SJCRH30 (cell line): ENCODE results near the gene SMIM9. TPM values are rescaled to one million over a fixed set of nuclear protein-coding genes. Genes with fewer than 3 reads are reported as not detected.

Source experiments
- DNase-seq, 2 experiments: peaks; one replicate each; pipeline ENCODE4 v3.0.0-alpha.2; 2015 to 2020
- H3K27ac ChIP-seq: fragments of 250-450 bp; sonication (Bioruptor Pico); 2 replicates; pipeline ENCODE4 v1.5.1; 2020; ENCODE audit warnings: mild to moderate bottlenecking, moderate library complexity
- H3K27me3 ChIP-seq: fragments of 250-450 bp; sonication (Bioruptor Pico); 2 replicates; pipeline ENCODE4 v1.5.1; 2020; ENCODE audit warnings: mild to moderate bottlenecking, moderate library complexity
- H3K36me3 ChIP-seq: fragments of 250-450 bp; sonication (Bioruptor Pico); 2 replicates; pipeline ENCODE4 v1.5.1; 2020; ENCODE audit warnings: mild to moderate bottlenecking, moderate library complexity
- H3K4me1 ChIP-seq: fragments of 250-450 bp; sonication (Bioruptor Pico); 2 replicates; pipeline ENCODE4 v1.5.1; 2020; ENCODE audit warnings: mild to moderate bottlenecking, moderate library complexity
- H3K4me3 ChIP-seq: fragments of 250-450 bp; sonication (Bioruptor Pico); 2 replicates; pipeline ENCODE4 v1.5.1; 2020; ENCODE audit warnings: mild to moderate bottlenecking, moderate library complexity
- H3K9me3 ChIP-seq: fragments of 250-450 bp; sonication (Bioruptor Pico); replicated peaks from 2 replicates; pipeline ENCODE4 v1.5.1; 2020; ENCODE audit warnings: mild to moderate bottlenecking, moderate library complexity
- total RNA-seq: library from RNA; depleted of rRNA; stranded (reverse); fragments of >200 nt; shearing (Covaris generic); gene quantifications from 2 replicates; pipeline ENCODE4 v1.2.3, GENCODE V29; 2014; rRNA removed

The SMIM9 gene
- total RNA-seq, 1 experiment from 2014 or later, result not detected

- H3K36me3 ChIP-seq, result peaks cover 38% of the 10 kb centered on the region
- H3K4me1 ChIP-seq, result no peaks in the 10 kb centered on the region
- no peak overlapping the region for H3K4me3 ChIP-seq
- no peak overlapping the region for H3K27ac ChIP-seq
- DNase-seq, result no peak
- H3K27me3 ChIP-seq, result no peaks in the 10 kb centered on the region
- H3K9me3 ChIP-seq, result no peaks in the 10 kb centered on the region
These were observed 58.8 kb downstream of the SMIM9 start for GRCh38 chrX:154775419-154776349.

DNA sequence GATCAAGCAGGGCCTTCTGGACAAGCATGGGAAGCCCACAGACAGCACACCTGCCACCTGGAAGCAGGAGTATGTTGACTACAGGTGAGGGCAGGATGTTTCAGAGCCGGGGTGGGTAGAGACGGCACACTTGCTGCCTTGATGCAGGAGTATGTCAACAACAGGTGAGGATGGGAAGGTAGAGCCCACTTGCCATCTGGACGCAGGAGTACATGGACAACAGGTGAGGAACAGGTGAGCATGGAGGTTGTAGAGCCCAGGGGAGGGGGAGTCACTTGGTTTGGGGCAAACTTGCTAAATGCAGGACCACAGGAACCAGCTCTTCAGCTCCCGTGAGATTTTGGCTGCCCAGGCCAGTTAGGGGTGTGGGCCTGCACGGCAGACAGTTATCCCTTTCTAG lies 59.8 kb downstream of the SMIM9 start:
- H3K4me3 ChIP-seq, result no peak overlapping the region
- H3K36me3 ChIP-seq, result peaks cover 43% of the 10 kb centered on the region
- no peaks in the 10 kb centered on the region for H3K27me3 ChIP-seq
- DNase-seq, result no peak
- H3K9me3 ChIP-seq, result no peaks in the 10 kb centered on the region
- H3K27ac ChIP-seq, result no peak overlapping the region
- no peaks in the 10 kb centered on the region for H3K4me1 ChIP-seq

Other genes with a start within 250 kb of the SMIM9 start
- gene CTAG1A, start 249.5 kb downstream of the SMIM9 start, total RNA-seq, result not detected in 2 replicates
- not detected in 2 replicates for gene CTAG1B, start 215.4 kb downstream of the SMIM9 start, total RNA-seq
- 4.1 and 4.2 TPM in 2 replicates for gene CTAG2, start 181.1 kb downstream of the SMIM9 start, total RNA-seq
- gene GAB3, start 83.6 kb downstream of the SMIM9 start, total RNA-seq, result 0.03 TPM in 1 of 2 replicates, not detected in the other
- 91.0 and 97.8 TPM in 2 replicates for gene DKC1, start 71.8 kb downstream of the SMIM9 start, total RNA-seq
- gene MPP1, start 29.2 kb downstream of the SMIM9 start, total RNA-seq, result 0.43 TPM in 1 of 2 replicates, not detected in the other
- 4.6 and 5.2 TPM in 2 replicates for gene F8A1, start 51.7 kb upstream of the SMIM9 start, total RNA-seq
- 0.23 and 0.42 TPM in 2 replicates for gene F8, start 188.1 kb upstream of the SMIM9 start, total RNA-seq
- gene FUNDC2, start 192.2 kb upstream of the SMIM9 start, total RNA-seq, result 94.2 and 97.0 TPM in 2 replicates
- 12.3 and 18.7 TPM in 2 replicates for gene CMC4, start 236.5 kb upstream of the SMIM9 start, total RNA-seq
- gene MTCP1, start 236.5 kb upstream of the SMIM9 start, total RNA-seq, result 21.1 and 25.0 TPM in 2 replicates
- 16.6 and 17.5 TPM in 2 replicates for gene BRCC3, start 236.8 kb upstream of the SMIM9 start, total RNA-seq